Measurements from ENCODE around the gene UPK1A. TPM values are rescaled to one million over a fixed set of nuclear protein-coding genes. Genes with fewer than 3 reads are reported as not detected.

UPK1A gene
- total and polyA plus RNA-seq, 10 of the 15 experiments (the other 5 are each of a cell fraction or from before 2014, with no cell fraction given), result 0.15 to 1.9 (median 0.26) TPM; not detected in 7

GRCh38 chr19:35622750-35623149 lies 43.6 kb upstream of the UPK1A start:
- BruUV-seq (replicated peaks), result no TSS peak
- H3K4me3 ChIP-seq, result no peak overlapping the region
- H3K9me3 ChIP-seq (replicated peaks; ENCODE audit: control insufficient read depth, insufficient read depth, low read length), result no peaks in the 10 kb centered on the region
- H3K27me3 ChIP-seq (replicated peaks in 1 of 2; ENCODE audit: control insufficient read depth in 2 of 2, insufficient read depth in 2 of 2, low read length in 1 of 2), result no peaks in the 10 kb centered on the region
- ChIA-PET POLR2A (interaction anchor here (0.8 kb wide), 1 partner anchor 10 kb away, joined by 3 read pairs; the partner anchor contains the start of gene HAUS5), SMC1A (ENCODE audit: uncharacterized antibody, unreplicated experiment) (no interaction called here), CTCF (no interaction called here), RAD21 (ENCODE audit: unreplicated experiment) (no interaction called here)
- H2AFZ ChIP-seq (ENCODE audit: control insufficient read depth, low read depth, low read length), result no peak overlapping the region
- in situ Hi-C loops (cut with MboI) (no loop called here), intact Hi-C loops (cut with micrococcal nuclease; ENCODE audit: unreplicated experiment) (no loop called here)
- no peak overlapping the region for H3K4me2 ChIP-seq (ENCODE audit: control insufficient read depth, insufficient read depth)
- no peak overlapping the region for H3K9ac ChIP-seq (ENCODE audit: control insufficient read depth, insufficient read depth, low read length)
- no peaks in the 10 kb centered on the region for H3K4me1 ChIP-seq (ENCODE audit: control insufficient read depth, insufficient read depth, low read length)
- 91% methylated on average over 13 of the region's 13 CpGs for WGBS (ENCODE audit: insufficient coverage, insufficient replicate concordance, low lambda C conversion rate, missing lambda C conversion rate)
- DNase-seq (ENCODE audit: low read depth, low spot score) (no peak), ATAC-seq (no peak), FAIRE-seq (no peak)
- no peaks in the 10 kb centered on the region for H3K79me2 ChIP-seq (ENCODE audit: control insufficient read depth, insufficient read depth, low read length)
- no peak for TF ChIP-seq WRNIP1 (IDR thresholded peaks at IDR 0.05; ENCODE audit: borderline replicate concordance, low read depth, low read length)
- no peak for TF ChIP-seq CHD2 (IDR thresholded peaks at IDR 0.05; ENCODE audit: borderline replicate concordance, low read depth, low read length)
- no peak for TF ChIP-seq ZNF622 (IDR thresholded peaks at IDR 0.05)
- TF ChIP-seq TCF12 (IDR thresholded peaks at IDR 0.05; ENCODE audit: low read depth, low read length), result no peak
- no peak for TF ChIP-seq BACH1 (IDR thresholded peaks at IDR 0.05; ENCODE audit: borderline replicate concordance)
- TF ChIP-seq, protein P1, sequence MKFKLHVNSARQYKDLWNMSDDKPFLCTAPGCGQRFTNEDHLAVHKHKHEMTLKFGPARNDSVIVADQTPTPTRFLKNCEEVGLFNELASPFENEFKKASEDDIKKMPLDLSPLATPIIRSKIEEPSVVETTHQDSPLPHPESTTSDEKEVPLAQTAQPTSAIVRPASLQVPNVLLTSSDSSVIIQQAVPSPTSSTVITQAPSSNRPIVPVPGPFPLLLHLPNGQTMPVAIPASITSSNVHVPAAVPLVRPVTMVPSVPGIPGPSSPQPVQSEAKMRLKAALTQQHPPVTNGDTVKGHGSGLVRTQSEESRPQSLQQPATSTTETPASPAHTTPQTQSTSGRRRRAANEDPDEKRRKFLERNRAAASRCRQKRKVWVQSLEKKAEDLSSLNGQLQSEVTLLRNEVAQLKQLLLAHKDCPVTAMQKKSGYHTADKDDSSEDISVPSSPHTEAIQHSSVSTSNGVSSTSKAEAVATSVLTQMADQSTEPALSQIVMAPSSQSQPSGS (IDR thresholded peaks at IDR 0.05; ENCODE audit: low read length), result no peak
- no peak for TF ChIP-seq CBFB (IDR thresholded peaks at IDR 0.05; ENCODE audit: low read depth)
- TF ChIP-seq CHD4 (IDR thresholded peaks at IDR 0.05), result no peak
- TF ChIP-seq SUZ12 (IDR thresholded peaks at IDR 0.05; ENCODE audit: unreplicated experiment), result no peak
- TF ChIP-seq ZNF274 (IDR thresholded peaks at IDR 0.05; ENCODE audit: insufficient read depth, insufficient read length), result no peak
- no peak for TF ChIP-seq CREB1 (IDR thresholded peaks at IDR 0.05; ENCODE audit: low read depth)
- no peak for TF ChIP-seq POU2F2 (IDR thresholded peaks at IDR 0.05; ENCODE audit: borderline replicate concordance, low read depth, low read length)
- no peak for TF ChIP-seq MEF2B (IDR thresholded peaks at IDR 0.05; ENCODE audit: partially characterized antibody, poor library complexity, severe bottlenecking)
- no peak for TF ChIP-seq TBL1XR1 (IDR thresholded peaks at IDR 0.05; ENCODE audit: low read depth, low read length)
- TF ChIP-seq, protein P2, sequence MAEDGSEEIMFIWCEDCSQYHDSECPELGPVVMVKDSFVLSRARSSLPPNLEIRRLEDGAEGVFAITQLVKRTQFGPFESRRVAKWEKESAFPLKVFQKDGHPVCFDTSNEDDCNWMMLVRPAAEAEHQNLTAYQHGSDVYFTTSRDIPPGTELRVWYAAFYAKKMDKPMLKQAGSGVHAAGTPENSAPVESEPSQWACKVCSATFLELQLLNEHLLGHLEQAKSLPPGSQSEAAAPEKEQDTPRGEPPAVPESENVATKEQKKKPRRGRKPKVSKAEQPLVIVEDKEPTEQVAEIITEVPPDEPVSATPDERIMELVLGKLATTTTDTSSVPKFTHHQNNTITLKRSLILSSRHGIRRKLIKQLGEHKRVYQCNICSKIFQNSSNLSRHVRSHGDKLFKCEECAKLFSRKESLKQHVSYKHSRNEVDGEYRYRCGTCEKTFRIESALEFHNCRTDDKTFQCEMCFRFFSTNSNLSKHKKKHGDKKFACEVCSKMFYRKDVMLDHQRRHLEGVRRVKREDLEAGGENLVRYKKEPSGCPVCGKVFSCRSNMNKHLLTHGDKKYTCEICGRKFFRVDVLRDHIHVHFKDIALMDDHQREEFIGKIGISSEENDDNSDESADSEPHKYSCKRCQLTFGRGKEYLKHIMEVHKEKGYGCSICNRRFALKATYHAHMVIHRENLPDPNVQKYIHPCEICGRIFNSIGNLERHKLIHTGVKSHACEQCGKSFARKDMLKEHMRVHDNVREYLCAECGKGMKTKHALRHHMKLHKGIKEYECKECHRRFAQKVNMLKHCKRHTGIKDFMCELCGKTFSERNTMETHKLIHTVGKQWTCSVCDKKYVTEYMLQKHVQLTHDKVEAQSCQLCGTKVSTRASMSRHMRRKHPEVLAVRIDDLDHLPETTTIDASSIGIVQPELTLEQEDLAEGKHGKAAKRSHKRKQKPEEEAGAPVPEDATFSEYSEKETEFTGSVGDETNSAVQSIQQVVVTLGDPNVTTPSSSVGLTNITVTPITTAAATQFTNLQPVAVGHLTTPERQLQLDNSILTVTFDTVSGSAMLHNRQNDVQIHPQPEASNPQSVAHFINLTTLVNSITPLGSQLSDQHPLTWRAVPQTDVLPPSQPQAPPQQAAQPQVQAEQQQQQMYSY (CRISPR knock-in tag; IDR thresholded peaks at IDR 0.05), result no peak
- TF ChIP-seq SREBF1 (IDR thresholded peaks at IDR 0.05; ENCODE audit: low read length), result no peak
- TF ChIP-seq, protein P3, sequence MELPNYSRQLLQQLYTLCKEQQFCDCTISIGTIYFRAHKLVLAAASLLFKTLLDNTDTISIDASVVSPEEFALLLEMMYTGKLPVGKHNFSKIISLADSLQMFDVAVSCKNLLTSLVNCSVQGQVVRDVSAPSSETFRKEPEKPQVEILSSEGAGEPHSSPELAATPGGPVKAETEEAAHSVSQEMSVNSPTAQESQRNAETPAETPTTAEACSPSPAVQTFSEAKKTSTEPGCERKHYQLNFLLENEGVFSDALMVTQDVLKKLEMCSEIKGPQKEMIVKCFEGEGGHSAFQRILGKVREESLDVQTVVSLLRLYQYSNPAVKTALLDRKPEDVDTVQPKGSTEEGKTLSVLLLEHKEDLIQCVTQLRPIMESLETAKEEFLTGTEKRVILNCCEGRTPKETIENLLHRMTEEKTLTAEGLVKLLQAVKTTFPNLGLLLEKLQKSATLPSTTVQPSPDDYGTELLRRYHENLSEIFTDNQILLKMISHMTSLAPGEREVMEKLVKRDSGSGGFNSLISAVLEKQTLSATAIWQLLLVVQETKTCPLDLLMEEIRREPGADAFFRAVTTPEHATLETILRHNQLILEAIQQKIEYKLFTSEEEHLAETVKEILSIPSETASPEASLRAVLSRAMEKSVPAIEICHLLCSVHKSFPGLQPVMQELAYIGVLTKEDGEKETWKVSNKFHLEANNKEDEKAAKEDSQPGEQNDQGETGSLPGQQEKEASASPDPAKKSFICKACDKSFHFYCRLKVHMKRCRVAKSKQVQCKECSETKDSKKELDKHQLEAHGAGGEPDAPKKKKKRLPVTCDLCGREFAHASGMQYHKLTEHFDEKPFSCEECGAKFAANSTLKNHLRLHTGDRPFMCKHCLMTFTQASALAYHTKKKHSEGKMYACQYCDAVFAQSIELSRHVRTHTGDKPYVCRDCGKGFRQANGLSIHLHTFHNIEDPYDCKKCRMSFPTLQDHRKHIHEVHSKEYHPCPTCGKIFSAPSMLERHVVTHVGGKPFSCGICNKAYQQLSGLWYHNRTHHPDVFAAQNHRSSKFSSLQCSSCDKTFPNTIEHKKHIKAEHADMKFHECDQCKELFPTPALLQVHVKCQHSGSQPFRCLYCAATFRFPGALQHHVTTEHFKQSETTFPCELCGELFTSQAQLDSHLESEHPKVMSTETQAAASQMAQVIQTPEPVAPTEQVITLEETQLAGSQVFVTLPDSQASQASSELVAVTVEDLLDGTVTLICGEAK (IDR thresholded peaks at IDR 0.05; ENCODE audit: borderline replicate concordance), result no peak
- H4K20me1 ChIP-seq (ENCODE audit: control insufficient read depth, insufficient read depth), result no peaks in the 10 kb centered on the region
- no peak overlapping the region for H3K27ac ChIP-seq (ENCODE audit: control insufficient read depth, insufficient read depth)
- no peaks in the 10 kb centered on the region; a peak in 1 of 4 replicates for H3K36me3 ChIP-seq (ENCODE audit: control insufficient read depth in 2 of 2, insufficient read depth in 2 of 2, low read length in 1 of 2)
